ENCODE data around the gene UGT1A5. TPM values are rescaled to one million over a fixed set of nuclear protein-coding genes. Genes with fewer than 3 reads are reported as not detected.

UGT1A5 gene
- polyA plus RNA-seq, 1 of the 3 experiments (the other 2 are of a cell fraction) = not detected

GRCh38 chr2:233779722-233780121, 67.0 kb downstream of the UGT1A5 start (continued):
- TF ChIP-seq, protein P1, sequence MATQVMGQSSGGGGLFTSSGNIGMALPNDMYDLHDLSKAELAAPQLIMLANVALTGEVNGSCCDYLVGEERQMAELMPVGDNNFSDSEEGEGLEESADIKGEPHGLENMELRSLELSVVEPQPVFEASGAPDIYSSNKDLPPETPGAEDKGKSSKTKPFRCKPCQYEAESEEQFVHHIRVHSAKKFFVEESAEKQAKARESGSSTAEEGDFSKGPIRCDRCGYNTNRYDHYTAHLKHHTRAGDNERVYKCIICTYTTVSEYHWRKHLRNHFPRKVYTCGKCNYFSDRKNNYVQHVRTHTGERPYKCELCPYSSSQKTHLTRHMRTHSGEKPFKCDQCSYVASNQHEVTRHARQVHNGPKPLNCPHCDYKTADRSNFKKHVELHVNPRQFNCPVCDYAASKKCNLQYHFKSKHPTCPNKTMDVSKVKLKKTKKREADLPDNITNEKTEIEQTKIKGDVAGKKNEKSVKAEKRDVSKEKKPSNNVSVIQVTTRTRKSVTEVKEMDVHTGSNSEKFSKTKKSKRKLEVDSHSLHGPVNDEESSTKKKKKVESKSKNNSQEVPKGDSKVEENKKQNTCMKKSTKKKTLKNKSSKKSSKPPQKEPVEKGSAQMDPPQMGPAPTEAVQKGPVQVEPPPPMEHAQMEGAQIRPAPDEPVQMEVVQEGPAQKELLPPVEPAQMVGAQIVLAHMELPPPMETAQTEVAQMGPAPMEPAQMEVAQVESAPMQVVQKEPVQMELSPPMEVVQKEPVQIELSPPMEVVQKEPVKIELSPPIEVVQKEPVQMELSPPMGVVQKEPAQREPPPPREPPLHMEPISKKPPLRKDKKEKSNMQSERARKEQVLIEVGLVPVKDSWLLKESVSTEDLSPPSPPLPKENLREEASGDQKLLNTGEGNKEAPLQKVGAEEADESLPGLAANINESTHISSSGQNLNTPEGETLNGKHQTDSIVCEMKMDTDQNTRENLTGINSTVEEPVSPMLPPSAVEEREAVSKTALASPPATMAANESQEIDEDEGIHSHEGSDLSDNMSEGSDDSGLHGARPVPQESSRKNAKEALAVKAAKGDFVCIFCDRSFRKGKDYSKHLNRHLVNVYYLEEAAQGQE (IDR thresholded peaks at IDR 0.05; ENCODE audit: low read depth, low read length) = no peak
- TF ChIP-seq TCF12 (IDR thresholded peaks at IDR 0.05) = no peak
- TF ChIP-seq TAF1 (IDR thresholded peaks at IDR 0.05; ENCODE audit: borderline replicate concordance, low read depth, low read length) = no peak
- TF ChIP-seq JUND (IDR thresholded peaks at IDR 0.05) = no peak
- TF ChIP-seq, protein P2, sequence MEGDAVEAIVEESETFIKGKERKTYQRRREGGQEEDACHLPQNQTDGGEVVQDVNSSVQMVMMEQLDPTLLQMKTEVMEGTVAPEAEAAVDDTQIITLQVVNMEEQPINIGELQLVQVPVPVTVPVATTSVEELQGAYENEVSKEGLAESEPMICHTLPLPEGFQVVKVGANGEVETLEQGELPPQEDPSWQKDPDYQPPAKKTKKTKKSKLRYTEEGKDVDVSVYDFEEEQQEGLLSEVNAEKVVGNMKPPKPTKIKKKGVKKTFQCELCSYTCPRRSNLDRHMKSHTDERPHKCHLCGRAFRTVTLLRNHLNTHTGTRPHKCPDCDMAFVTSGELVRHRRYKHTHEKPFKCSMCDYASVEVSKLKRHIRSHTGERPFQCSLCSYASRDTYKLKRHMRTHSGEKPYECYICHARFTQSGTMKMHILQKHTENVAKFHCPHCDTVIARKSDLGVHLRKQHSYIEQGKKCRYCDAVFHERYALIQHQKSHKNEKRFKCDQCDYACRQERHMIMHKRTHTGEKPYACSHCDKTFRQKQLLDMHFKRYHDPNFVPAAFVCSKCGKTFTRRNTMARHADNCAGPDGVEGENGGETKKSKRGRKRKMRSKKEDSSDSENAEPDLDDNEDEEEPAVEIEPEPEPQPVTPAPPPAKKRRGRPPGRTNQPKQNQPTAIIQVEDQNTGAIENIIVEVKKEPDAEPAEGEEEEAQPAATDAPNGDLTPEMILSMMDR (IDR thresholded peaks at IDR 0.05) = no peak

GRCh38 chr2:233780771-233781170, 68.1 kb downstream of the UGT1A5 start:
- Histone ChIP-seq H3F3A (replicated peaks; ENCODE audit: insufficient read depth) (no peaks in the 10 kb centered on the region), H3K4me1 (ENCODE audit: control insufficient read depth in 1 of 2, insufficient read depth in 2 of 2, low read depth in 1 of 2, low read length in 1 of 2) (no peaks in the 10 kb centered on the region), H3K79me2 (ENCODE audit: insufficient read depth) (no peaks in the 10 kb centered on the region), H2AFZ (ENCODE audit: low read depth) (no peak overlapping the region), H3K4me3 (ENCODE audit: low read depth in 2 of 2, low read length in 1 of 2) (no peak overlapping the region), H4K20me1 (ENCODE audit: insufficient read depth) (no peaks in the 10 kb centered on the region), H3K27me3 (ENCODE audit: insufficient read depth) (no peaks in the 10 kb centered on the region), H3K4me2 (no peak overlapping the region), H3K27ac (ENCODE audit: low read depth in 2 of 2, low read length in 1 of 2) (no peak overlapping the region), H3K9ac (no peak overlapping the region), H3K36me3 (replicated peaks in 1 of 2; ENCODE audit: control insufficient read depth in 1 of 2, insufficient read depth in 2 of 2, low read length in 1 of 2) (no peaks in the 10 kb centered on the region), H3K9me3 (no peaks in the 10 kb centered on the region), H3K9me2 (no peaks in the 10 kb centered on the region)
- CTCF ChIA-PET = no interaction called here
- POLR2A ChIA-PET = no interaction called here
- 43% methylated on average over 4 of the region's 4 CpGs for WGBS (ENCODE audit: low lambda C conversion rate)
- TF ChIP-seq RCOR1 (IDR thresholded peaks at IDR 0.05; ENCODE audit: low read length) = no peak
- no peak for TF ChIP-seq ELF1 (IDR thresholded peaks at IDR 0.05)
- DNase-seq = no peak

DNA sequence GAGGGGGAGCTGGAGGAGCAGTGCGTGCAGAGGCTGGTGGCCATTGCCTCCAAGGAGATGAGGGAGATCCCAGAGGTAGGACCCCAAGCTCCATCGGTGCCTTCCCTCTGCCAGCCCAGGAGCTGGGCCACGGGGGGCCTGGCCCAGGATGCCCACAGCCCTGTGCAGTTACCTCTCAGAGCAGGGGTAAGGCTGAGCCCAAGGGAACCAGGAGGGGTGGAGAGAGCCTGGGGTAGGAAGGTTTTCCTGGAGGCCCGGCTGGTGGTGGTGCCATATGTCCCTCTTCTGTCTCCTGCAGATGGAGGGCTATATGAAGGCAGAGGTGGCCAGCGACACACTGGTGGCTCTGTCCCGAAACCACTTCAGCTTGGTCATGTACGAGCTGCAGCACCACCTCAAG, 76.8 kb downstream of the UGT1A5 start:
- H3K79me2 ChIP-seq (ENCODE audit: insufficient read depth) = no peaks in the 10 kb centered on the region
- 60% methylated on average over 3 of the region's 7 CpGs for WGBS (ENCODE audit: low lambda C conversion rate)
- no peak overlapping the region for H2AFZ ChIP-seq (ENCODE audit: low read depth)
- TF ChIP-seq TAF1 (IDR thresholded peaks at IDR 0.05; ENCODE audit: borderline replicate concordance, low read depth, low read length) = no peak
- no peak for TF ChIP-seq RFX5 (IDR thresholded peaks at IDR 0.05; ENCODE audit: low read length)
- TF ChIP-seq, protein P3, sequence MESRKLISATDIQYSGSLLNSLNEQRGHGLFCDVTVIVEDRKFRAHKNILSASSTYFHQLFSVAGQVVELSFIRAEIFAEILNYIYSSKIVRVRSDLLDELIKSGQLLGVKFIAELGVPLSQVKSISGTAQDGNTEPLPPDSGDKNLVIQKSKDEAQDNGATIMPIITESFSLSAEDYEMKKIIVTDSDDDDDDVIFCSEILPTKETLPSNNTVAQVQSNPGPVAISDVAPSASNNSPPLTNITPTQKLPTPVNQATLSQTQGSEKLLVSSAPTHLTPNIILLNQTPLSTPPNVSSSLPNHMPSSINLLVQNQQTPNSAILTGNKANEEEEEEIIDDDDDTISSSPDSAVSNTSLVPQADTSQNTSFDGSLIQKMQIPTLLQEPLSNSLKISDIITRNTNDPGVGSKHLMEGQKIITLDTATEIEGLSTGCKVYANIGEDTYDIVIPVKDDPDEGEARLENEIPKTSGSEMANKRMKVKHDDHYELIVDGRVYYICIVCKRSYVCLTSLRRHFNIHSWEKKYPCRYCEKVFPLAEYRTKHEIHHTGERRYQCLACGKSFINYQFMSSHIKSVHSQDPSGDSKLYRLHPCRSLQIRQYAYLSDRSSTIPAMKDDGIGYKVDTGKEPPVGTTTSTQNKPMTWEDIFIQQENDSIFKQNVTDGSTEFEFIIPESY (IDR thresholded peaks at IDR 0.05; ENCODE audit: borderline replicate concordance, low read depth) = no peak
- no peak for TF ChIP-seq SMC3 (IDR thresholded peaks at IDR 0.05; ENCODE audit: low read depth, low read length)
- TF ChIP-seq, protein P4, sequence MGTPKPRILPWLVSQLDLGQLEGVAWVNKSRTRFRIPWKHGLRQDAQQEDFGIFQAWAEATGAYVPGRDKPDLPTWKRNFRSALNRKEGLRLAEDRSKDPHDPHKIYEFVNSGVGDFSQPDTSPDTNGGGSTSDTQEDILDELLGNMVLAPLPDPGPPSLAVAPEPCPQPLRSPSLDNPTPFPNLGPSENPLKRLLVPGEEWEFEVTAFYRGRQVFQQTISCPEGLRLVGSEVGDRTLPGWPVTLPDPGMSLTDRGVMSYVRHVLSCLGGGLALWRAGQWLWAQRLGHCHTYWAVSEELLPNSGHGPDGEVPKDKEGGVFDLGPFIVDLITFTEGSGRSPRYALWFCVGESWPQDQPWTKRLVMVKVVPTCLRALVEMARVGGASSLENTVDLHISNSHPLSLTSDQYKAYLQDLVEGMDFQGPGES (IDR thresholded peaks at IDR 0.05; ENCODE audit: low read depth, low read length) = no peak
- no peak for TF ChIP-seq NFIC (IDR thresholded peaks at IDR 0.05; ENCODE audit: borderline replicate concordance)
- H3K4me3 ChIP-seq (ENCODE audit: low read depth in 2 of 2, low read length in 1 of 2) = no peak overlapping the region
- H3K27me3 ChIP-seq (ENCODE audit: insufficient read depth) = no peaks in the 10 kb centered on the region
- ChIA-PET CTCF (no interaction called here), POLR2A (no interaction called here)
- no peaks in the 10 kb centered on the region for H3K4me1 ChIP-seq (ENCODE audit: control insufficient read depth in 1 of 2, insufficient read depth in 2 of 2, low read depth in 1 of 2, low read length in 1 of 2)
- H4K20me1 ChIP-seq (ENCODE audit: insufficient read depth) = no peaks in the 10 kb centered on the region
- no peaks in the 10 kb centered on the region for H3K36me3 ChIP-seq (replicated peaks in 1 of 2; ENCODE audit: control insufficient read depth in 1 of 2, insufficient read depth in 2 of 2, low read length in 1 of 2)
- H3F3A ChIP-seq (replicated peaks; ENCODE audit: insufficient read depth) = no peaks in the 10 kb centered on the region
- H3K9me3 ChIP-seq = no peaks in the 10 kb centered on the region
- no peaks in the 10 kb centered on the region for H3K9me2 ChIP-seq
- DNase-seq = no peak
- H3K4me2 ChIP-seq = no peak overlapping the region
- H3K27ac ChIP-seq (ENCODE audit: low read depth in 2 of 2, low read length in 1 of 2) = no peak overlapping the region
- H3K9ac ChIP-seq = no peak overlapping the region
